NCI-H1092 treated with DMSO at 0.1 percent for 48 hours (cell line): ENCODE data around the gene SREBF2.

ENCODE experiments used
- DNase-seq: peaks from one replicate; lab custom pipeline; 2025; lab: John Stamatoyannopoulos, UW

SREBF2 gene

GRCh38 chr22:41908411-41909309, 75.8 kb downstream of the SREBF2 start:
- DNase-seq = no peak

- DNase-seq = no peak
Observed at GRCh38 chr22:41909310-41910049, 76.6 kb downstream of the SREBF2 start.

GRCh38 chr22:41910050-41911000, 77.4 kb downstream of the SREBF2 start:
- DNase-seq = no peak

DNA sequence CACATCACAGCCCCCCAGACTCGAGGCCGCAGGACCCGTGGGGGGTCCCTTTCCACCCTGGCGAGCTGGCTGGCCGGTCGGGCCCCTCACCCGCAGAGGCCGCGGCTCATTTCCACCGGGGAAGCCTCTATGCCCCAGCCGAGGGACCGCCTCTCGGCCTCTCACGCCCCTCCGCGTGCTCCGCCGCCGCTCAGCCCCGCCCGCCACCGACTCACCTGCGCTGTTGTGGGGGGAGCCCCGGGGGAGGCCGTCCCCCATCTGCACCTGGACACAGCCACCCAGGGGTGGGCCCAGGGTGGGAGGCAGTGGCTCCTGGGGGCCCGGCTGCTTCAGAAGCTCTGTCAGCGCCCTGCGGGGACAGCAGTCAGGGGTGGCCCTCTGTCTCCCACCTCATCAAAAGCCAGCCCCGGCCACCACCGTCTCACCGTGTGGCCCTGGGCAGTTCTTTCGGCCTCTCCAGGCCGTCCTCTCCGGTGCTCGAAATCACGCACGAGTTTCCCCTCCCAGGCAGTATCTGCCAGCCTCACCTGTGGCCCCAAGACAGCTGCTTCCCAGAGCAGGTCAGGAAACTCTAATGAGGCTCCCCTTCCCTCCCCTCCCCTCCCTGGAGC, 78.2 kb downstream of the SREBF2 start:
- DNase-seq = no peak

DNA sequence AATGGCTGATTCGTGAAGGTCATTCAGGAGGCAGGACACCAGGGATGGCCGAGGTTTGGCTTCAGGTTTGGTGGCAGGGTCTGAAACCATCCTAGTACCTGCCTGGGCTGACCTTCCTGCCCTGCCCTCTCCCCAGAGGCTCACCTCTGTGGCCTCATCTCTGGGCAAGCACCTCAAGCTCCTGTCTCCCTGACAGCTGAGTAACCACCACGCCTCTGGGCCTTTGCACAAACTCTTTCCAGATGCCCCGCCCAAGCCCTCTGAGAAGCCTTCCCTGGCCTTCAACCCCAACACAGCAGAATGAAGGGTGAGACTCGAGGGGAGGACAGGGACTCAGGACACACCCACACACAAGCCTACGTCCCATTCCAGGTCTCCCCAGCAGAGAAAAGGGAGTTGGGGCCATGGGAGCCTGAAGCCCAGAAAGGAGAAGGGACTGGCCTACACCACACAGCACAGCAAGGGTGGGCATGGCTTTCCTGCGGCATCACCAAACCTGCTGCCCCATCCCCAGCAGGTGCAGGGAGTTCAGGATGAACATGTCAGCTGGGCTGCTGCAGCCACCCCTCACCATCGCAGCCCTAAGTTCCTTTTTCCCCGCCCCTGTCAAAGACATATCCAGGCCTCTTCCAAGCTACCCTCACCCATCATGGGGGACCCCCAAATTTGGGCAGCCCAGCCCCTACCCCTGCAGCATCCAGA, 79.6 kb downstream of the SREBF2 start:
- no peak for DNase-seq

DNA sequence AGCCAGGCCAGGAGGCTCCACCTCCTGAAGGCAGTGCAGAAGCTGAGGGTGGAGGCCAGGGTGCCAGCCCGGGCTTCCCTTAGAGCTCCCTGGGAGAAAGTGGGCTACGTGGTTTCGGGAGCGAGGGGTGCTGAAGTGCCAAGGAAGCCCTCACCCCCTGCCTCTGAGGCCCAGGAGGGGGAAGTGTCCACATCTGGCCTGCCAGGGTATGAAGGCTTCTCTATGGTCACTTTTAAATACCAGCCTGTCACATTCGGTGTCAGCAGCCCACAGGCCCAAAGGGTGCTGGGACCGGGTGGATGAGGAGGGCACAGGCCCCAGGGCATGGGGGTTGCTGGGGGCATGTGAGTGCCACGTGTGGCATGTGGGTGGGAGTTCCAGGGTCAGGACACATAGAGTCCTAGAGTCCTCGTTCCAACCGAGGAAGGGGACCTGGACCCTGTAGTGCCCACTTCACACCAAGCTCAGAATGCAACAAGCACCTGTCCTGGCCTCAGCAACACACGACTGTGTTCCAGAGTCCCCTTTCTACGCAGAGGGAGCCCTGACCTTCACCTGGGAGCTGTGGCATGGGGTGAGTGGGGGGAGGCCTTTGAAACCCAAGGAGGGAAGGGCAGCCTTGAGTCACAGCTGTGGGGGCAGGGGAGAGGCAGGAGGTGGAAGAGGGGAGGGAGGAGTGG, 80.3 kb downstream of the SREBF2 start:
- DNase-seq = no peak

DNA sequence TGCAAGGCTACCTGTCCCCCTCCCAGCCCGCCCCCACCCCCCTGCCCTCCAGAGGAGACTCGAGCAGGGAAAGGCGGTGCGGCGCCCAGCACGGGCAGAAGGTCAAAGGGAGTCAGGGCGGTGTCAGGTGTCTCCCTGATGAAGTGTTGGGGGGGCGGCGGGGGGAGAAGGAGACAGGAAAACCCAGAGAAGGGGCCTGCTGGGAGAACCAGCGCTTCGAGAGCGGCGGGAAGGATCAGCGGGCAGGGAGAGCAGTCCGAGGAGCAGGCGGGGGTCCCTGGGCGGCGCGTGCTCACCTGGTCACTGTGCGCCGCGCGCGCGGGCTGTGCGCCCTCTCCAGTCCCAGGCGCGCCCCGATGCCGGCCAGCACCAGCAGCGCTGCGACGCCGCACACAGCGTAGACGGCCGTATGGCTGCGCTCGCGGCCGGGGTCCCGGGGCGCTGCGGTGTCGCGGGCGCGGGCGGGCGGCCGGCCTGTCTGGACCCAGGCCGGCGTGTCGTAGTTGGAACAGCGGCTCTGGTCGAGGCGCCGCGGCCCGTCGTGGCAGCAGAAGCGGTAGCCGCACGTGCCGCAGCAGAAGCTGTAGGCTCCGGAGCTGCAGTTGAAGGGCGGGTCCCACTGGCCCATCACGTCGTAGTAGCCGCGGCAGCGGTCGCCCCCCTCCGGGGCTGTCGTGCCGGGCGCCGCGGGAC, 81.1 kb downstream of the SREBF2 start:
- peak; percentile 33 for DNase-seq

- no peak for DNase-seq
Observed at GRCh38 chr22:41914611-41915034, 81.7 kb downstream of the SREBF2 start.

- DNase-seq = peak; percentile 46
Observed at GRCh38 chr22:41915035-41915785, 82.3 kb downstream of the SREBF2 start, which contains the start of gene SHISA8. TSS of gene SHISA8 (minus strand) at chr22:41915074. CDS start at chr22:41914667, 407 bp downstream.

DNA sequence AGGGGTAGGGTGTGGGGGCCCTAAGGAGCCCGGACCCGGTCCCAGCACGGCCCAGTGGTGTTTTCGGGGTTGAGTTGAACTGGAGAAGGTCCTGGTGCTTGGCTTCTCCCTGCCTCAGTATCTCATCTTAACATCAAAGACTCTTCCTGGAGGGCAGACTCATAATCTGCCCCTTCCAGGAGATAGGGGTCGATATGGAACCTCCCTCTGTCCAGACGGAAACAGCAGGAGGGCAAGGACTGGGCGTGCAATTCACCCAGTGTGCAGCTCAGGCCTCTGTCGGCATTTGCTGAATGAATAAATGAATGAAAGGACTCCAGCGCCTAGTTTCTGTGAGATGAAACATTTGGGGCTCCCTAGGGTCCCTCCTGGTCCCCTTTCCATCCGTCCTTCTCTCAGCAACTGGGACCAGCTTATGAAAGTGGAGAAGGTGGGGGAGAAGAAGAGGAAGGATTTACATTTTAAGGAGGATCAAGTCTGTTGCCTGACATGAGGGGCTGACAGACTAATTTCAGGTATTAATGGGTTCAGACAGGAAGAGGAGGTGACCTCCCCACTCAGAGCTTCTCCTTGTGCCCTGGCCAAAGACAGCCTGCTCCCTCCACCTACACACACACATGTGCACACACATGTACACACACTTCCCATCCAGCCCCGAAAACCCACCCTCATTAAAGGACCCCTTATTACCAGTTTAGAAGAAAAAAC, 83.0 kb downstream of the SREBF2 start:
- no peak for DNase-seq

DNA sequence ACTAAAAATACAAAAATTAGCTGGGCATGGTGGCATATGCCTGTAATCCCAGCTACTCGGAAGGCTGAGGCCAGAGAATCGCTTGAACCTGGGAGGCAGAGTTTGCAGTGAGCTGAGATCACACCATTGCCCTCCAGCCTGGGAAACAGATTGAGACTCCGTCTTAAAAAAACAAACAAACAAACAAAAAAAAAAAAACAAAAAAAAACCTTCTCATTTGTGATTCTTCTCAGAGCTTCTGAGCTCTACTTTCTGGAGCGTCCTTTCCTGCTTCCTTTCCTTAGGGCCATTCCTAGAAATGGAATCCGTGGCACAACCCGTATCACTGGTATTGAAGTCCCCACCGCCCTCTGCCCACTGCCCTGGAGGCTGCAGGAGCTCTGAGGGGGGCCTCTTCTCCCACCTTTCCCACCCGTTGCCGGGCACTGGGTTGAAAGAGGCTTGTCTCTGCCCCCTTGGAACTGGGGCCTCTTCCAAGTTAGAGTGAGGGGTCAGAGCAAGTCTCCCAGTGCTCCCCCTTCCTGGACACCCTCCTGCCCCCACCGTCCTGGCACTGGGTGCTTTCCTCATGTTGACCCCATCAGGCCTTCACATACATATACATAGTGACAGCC, 83.9 kb downstream of the SREBF2 start:
- DNase-seq = no peak

GRCh38 chr22:41917375-41917902, 84.5 kb downstream of the SREBF2 start:
- DNase-seq = peak; percentile 93

DNA sequence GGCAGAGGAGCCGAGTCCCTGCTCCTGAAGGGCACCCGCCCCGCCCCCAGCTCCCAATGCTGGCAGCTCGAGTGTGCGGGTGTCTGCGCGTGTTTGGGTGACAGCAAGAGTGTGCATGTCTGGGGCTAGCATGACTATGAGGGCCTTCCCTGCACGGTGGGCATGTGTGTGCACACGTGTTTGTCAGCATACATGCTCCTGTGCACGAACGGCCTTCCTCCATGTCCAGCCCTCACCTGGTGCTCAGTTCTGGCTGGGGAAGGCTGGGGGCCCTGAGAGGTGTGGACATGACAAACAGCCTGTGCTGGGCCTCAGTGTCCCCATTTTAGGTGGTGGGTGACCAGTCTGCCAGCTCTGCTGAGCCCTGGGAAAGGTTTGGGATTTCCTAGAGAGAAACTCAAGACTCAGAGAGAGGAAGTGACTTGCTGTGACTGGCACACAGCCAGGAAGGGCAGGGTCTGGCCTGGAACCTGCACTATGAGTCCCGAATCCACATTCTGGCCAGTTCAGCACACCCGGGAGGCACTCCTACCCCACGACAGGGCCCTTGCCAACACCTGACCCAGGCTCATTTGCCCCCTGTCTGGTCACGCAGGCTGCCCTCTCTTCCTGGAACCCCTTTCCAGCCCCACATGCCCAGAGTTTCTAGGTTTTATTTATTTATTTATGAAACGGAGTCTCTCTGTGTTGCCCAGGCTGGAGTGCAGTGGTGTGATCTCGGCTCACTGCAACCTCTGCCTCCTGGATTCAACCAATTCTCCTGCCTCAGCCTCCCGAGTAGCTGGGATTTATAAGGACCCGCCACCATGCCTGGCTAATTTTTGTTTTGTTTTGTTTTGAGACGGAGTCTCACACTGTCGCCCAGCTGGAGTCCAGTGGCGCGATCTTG, 85.2 kb downstream of the SREBF2 start:
- peak; percentile 72 for DNase-seq

- no peak for DNase-seq
Observed at GRCh38 chr22:41919357-41920224, 86.7 kb downstream of the SREBF2 start.

GRCh38 chr22:41920271-41920976, 87.5 kb downstream of the SREBF2 start:
- no peak for DNase-seq
